ENCODE results near the gene LRCH1.

DNA sequence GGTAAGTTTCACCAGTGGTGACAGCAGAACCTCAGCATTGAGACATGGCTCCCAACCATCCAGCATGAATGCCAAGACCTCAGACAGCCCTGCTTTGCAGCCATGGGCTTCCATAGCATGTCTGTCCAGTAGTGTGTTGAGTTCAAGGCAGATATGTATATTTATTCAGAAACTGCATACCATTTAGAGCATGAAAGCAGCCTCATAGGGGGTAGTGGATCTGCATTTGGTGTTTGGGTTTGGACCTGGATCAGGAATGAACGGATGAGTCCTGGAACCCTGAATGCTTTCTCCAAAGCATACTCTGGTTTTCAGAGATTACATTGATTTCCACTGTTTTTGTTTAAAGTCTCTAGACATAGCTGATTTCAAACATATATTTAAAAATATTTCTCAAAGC, 129.7 kb downstream of the LRCH1 start:
- TF ChIP-seq POLR2A (IDR thresholded peaks at IDR 0.05) = no peak
- TF ChIP-seq, protein P1, sequence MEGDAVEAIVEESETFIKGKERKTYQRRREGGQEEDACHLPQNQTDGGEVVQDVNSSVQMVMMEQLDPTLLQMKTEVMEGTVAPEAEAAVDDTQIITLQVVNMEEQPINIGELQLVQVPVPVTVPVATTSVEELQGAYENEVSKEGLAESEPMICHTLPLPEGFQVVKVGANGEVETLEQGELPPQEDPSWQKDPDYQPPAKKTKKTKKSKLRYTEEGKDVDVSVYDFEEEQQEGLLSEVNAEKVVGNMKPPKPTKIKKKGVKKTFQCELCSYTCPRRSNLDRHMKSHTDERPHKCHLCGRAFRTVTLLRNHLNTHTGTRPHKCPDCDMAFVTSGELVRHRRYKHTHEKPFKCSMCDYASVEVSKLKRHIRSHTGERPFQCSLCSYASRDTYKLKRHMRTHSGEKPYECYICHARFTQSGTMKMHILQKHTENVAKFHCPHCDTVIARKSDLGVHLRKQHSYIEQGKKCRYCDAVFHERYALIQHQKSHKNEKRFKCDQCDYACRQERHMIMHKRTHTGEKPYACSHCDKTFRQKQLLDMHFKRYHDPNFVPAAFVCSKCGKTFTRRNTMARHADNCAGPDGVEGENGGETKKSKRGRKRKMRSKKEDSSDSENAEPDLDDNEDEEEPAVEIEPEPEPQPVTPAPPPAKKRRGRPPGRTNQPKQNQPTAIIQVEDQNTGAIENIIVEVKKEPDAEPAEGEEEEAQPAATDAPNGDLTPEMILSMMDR (IDR thresholded peaks at IDR 0.05) = no peak
